ENCODE measurements around the gene DDAH1.
"Not testable (repeated sequence)": the region's sequence is repeated elsewhere in the genome, so short reads cannot be mapped to it uniquely, and the experiment has no call there.

The DDAH1 gene

DNA sequence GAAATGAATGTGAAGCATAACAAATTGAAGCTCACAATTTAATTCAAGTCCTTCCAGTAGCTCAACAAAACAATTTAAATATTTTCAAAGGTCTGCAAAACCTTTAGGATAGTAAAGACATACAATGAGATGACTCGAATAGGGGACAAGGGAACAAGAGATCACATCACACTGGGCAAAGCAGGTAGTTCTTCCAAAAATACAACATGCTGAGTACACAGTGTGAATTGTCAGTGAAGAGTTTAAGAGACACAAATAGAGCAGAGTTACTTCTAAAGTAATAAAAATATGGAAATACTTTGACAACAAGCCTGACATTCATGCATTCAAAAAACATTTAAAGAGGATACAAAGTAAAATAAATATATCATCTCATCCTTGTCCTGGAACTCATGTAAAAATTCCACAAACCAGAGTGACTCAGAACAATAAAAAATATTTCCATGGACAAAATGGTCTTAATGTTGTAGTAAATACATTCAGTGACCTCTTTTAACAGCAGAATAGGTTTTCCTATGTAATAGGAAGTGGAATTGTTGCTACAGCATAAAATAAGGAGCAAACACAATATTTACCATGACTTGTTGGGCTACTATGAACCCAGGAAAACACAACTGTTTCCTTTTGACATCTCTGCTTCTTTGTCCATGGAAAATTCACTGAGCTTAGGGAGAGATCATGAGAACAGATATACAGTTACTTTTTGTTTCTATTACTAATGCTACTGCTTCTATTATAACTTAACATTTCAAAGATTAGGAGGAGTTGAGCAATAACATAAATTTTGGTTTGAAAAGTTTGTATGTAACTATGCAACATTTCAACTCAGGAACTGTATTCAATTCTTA lies 104.9 kb downstream of the DDAH1 start:
- no peak for DNase-seq (ENCODE audit: low read depth, low spot score)

DNA sequence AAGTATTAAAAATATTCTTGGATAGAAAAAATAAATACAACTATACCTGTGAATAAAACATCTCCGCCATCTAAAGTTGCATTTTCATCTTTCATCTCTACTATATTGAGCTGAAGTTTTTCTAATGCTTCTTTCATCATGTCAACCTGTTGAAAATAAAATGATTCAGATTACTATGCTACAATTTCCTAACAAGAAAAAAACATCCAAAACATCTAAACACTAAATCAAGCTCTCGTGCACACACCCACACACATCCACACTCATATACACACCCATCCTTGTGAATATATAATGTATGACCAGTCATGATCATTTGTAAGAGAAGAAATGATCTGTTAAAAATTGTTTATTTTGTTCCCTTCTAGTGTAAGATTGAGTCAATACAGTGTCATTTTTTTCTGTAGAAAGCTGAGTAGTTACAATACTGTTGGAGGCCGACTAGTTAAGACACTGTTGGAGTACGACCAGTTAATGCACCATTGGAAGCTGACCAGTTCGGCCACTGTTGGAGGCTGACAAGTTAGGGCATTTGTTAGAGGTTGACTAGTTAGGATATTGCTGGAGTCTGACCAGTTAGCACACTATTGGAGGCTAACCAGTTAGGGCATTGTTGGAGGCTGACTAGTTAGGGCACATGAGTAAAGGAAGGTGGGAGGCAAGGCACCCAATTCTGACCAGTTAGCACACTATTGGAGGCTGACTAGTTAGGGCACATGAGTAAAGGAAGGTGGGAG lies 106.1 kb downstream of the DDAH1 start:
- DNase-seq (ENCODE audit: low read depth, low spot score): no peak

DNA sequence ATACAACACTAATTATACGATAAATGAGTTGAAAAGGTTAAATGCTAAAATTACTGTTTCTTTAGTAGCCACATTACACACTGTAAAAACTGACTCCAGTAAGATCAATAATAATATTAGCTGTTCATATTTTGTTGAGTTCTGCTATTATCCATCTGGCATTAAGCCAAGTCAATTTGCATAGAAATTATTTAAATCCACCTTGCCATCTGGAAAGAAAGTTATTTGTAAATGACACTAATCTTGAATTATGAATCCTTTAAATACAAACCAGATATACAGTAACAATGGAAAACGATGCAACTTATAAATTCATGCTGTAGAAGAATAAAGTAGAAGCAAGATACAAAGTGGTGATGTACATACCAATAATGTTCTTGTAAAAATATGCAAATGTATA lies 107.1 kb downstream of the DDAH1 start:
- DNase-seq (ENCODE audit: low read depth, low spot score): no peak

DNA sequence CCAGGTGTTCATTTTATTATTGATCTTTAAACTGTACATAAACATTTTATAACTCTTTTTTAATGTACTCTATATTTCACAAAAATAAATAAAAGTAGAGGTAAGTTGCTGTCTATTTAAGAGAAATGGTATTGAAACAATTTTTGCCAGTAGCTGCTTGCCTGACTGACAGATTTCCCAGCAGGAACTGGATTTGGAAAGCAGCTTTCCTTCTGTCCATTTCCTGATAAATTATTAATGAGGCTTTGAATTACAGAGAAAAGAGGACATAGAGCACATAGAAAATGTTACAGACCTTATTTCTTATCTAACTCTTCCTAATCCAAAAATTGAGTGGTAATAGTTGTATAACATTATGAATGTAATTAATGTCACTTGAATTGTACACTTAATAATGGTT lies 108.8 kb downstream of the DDAH1 start:
- no peak for DNase-seq (ENCODE audit: low read depth, low spot score)

DNA sequence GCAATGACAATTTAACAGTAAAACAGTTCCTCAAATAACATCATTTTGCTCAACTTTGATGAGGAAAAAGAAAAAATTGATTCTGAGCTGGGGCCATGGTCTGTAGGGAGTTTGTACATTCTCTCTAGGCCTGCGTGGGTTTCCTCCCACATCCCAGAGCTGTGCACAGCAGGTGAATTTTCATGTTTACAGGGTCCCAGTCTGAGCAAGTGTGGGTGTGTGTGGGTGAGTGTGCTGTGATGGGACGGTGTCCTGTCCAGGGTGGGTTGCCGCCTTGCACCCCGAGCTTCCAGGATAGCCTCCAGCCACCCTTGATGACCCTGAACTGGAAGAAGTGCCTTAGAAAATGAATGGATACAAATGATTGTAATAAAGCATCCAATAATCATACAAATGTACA lies 112.9 kb downstream of the DDAH1 start:
- no peak for DNase-seq (ENCODE audit: low read depth, low spot score)

DNA sequence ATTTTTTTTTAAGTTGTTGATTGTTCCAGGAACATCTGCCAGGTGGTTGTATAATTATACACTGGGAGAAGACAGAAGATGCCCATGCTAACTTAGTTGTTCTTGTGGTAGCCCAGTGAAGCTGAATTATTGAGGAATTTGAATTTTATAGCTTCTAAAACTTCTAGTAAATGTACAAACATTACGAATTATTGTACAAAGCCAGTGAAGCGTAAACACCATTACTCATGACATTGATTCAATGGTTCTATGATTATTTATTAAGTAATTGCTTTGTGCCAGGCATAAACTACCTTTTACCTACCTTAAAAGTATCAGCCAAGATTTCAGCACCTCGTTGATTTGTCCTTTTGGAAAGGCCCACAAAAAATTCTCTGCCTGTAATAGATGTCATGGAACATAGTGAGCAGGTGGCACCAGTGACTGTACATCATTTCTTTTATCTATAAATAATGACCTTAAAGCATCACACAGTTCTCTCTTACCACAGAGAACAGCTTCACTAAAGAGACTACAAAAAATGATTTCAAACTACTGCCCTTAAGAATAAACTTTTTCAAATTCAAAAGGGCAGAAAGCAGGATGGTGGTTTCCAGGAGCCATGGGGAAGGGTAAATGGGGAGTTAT lies 113.6 kb downstream of the DDAH1 start:
- no peak for DNase-seq (ENCODE audit: low read depth, low spot score)

DNA sequence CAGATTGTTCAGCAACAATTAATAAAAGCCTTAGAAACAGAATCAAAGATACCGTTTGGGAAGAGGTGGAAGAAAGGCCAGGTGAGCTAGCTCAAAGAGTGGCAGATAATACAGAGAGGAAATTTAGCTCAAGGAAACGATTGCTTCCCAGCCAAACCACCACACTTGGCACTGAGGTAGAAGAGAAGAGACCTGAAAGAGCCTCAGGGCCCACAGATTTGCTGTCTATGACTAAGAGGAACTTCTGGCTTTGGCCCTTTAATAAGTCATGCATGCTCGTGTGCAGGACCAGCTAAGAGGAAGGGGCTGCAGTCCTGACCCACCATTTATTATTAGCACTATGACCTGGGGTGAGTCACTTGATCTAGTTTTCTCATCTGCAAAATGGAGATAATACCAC lies 115.7 kb downstream of the DDAH1 start:
- DNase-seq (ENCODE audit: low read depth, low spot score): no peak

DNA sequence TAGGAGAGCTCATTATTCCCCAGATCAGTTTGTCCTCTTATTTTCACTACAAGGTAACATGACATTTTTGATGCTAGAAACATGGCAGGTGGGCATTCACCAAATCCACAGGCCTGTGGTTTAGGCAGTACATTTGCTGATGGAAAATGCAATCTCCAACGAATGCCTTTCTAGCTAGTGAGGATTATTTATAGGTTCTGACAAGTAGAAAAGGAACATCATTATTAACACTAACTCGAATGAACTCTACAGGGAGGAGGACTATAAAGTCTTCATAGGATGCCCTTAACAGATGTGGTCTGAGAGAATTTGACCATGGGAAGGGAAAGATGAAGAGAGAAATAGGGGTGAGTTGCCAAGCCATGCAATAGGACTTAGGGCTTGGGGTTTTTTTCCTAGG lies 117.1 kb downstream of the DDAH1 start:
- DNase-seq (ENCODE audit: low read depth, low spot score): no peak

DNA sequence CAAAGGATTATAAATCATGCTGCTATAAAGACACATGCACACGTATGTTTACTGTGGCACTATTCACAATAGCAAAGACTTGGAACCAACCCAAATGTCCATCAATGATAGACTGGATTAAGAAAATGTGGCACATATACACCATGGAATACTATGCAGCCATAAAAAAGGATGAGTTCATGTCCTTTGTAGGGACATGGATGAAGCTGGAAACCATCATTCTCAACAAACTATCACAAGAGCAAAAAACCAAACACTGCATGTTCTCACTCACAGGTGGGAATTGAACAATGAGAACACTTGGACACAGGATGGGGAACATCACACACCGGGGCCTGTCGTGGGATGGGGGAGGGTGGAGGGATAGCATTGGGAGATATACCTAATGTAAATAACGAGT lies 117.7 kb downstream of the DDAH1 start:
- not testable (repeated sequence) for DNase-seq (ENCODE audit: low read depth, low spot score)

DNA sequence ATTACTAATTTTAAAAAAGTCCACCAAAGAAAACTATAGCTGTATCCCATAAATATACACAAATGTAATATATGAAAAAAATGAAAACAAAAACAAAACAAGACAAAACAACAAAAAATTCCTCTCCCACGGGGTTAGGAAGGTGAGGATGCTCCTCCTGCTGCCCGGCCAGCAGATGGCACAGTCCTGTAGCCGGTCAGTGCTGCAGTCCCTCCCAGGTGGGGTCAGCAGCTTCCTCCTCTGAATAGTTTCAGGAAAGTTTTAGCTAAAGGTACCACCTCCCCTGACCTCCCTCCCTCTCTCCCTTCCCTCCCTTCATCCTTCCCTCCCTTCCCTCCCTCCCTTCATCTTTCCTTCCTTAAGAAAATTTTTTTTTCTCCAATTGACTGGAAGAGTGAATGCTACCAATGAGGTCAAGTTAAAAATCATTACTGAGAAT lies 120.7 kb downstream of the DDAH1 start:
- peak; percentile 76 for DNase-seq (ENCODE audit: low read depth, low spot score)

DNA sequence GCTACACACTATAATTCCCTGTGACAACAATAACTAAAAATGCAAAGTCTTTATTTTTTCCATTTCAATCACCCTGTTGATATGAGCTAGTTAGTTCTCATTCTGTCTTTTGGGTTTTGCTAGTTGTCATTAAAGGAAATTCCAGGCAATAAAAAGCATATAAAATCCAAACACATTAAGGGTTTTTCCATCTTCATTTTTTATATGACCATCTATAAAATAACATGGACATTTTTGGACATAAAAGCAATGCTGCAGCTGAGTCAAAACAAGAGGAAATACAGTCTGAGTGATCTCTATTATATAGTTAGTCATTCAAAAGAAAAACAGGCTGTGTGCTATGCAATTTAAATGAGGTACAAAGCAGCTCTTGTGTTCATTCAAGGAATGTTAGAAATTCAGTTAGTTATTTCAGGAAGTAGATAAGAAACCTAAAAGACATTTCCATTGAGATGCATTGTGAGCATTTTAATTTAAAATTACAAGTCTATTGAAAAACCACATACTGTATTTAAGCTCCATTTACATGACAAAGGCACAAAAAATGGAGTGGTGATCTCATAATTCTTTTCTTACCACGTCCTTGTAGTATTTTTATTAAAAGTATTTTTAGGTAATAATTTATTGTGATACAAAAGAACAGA lies 121.2 kb downstream of the DDAH1 start:
- DNase-seq (ENCODE audit: low read depth, low spot score): peak; percentile 33

DNA sequence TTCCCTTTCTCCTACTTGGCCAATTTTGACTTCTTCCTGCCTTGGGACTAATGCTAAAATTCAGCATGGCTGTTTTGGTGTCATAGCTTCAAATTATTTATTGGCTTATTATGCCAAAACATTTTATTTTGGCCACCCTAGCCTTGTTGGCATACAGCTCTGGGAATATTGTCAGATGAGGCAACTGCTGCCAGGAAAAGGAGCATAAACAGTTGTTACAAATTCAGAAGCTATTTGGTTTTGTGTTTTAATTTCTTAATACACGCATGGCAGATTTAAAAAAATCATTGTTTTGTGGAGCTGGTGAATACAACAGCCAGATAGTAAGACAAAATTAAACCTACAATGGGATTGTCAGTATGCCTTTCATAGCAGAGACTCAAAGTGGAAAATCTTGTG lies 121.7 kb downstream of the DDAH1 start:
- no peak for DNase-seq (ENCODE audit: low read depth, low spot score)

DNA sequence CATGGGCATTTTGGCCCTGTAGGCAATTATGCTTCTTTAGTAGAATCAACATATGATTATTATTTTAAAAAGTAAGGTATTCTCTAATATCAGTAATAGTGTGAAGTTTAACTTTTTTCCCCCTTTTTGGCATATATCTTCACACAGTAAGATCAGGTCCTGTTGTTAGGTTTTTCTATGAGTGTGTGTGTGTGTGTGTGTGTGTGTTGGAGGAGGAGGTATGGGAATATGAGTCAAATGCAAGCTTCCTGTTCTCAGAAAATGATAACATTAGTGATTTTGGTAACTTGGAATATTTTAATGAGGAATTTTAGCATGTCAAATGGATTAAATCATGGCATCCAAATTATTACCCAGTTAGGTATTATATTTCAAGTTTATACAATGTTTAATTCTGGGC lies 122.8 kb downstream of the DDAH1 start:
- DNase-seq (ENCODE audit: low read depth, low spot score): no peak

DNA sequence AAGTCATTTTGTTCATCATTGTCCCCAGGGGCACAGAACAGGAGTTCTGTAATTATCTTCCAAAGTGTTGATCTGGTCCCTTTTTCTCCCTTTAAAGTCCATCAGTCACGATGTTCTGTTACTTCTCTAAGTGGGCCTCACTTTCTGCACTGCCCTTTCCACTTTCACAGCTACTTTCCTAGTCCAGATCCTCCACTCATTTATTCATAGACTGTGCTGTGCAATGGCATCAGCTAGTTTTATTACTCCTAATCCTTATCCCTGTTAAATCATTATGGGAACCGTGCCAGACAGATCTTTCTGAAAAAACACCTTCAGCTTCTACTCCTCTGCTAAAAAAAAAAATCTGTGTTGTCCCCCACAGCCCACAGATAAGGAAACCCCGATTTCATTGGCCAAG lies 124.5 kb downstream of the DDAH1 start:
- no peak for DNase-seq (ENCODE audit: low read depth, low spot score)

DNA sequence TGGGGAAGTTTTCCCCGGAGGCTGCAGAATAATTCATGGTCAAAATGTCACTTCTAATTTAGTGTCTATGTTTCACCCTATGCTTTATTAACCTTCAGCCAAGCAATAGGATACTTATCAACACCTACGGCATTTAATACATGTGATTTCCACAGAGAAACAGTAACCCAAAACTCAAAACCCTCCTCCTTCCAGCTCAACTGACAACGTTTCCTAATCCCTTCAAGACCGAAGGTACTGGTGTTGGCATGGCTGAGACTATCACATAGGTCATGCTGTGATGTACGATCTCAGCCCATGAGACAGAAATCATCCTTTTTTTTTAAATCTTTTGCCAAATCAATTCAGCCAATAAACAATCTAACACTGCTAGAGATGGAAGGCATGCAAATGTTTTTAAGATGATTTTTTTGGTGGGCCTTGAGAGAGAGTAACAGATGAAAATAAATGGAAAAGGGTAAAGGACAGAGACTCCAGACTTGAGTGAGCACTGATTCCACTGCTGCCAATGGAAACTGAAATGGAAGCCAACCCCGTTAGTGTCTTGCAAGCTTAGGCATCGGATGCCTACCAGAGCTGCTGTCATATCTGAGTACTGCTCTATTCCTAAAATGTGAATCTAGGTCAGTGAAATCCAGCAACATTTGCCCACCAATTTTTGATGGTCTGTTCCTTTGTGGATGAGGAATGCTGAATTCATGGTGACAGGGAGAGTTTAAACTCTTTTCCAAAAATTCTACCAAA lies 125.1 kb downstream of the DDAH1 start:
- no peak for DNase-seq (ENCODE audit: low read depth, low spot score)

DNA sequence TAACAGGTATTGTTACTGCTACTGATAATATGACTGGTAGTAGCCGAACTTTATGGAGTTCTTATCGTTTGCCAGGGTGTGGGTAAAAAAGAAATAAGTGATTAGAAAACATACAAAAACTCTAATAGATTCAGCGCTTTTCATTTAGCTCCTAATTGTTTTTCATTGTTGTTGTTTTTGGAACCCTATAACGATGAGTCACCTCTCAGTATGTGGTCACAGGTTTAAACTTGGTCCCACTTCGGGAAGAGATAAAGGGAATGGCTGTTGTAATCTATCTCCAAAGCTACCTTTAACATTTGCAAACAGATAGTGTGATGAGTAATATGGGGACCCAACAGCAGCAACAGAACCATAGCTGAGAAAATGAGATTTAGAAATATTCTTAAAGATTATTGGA lies 125.9 kb downstream of the DDAH1 start:
- no peak for DNase-seq (ENCODE audit: low read depth, low spot score)

DNA sequence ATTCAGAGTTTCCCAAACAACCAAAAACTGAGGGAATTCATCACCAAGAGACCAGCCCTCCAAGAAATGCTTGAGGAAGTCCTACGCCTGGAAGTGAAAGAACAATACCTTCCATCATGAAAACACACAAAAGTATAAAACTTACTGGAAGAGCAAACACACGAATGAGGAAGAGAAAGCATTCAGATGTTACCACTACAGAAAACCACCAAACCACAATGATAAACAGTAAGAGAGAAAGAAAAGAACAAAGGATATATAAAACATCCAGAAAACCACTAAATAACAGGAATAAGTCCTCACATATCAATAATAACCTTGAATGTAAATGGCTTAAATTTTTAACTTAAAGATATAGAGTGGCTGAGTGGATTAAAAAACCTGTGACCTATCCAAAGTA lies 130.0 kb downstream of the DDAH1 start:
- DNase-seq (ENCODE audit: low read depth, low spot score): no peak

DNA sequence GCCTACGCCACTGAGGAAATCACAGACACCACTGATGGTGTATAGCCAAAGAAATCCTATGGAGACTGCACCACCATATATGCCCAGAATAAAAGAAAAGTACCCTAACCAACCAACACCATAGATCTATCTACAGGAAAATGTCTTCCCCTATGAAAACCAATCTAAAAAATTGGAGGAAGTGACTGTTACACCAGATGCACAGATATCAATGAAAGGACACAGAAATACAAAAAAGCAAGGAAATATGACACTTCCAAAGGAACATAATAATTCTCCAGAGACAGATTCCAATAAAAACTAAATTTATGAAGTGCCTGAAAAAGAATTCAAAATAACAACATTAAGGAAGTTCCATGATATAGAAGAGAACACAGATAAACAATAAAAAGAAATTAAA lies 131.8 kb downstream of the DDAH1 start:
- DNase-seq (ENCODE audit: low read depth, low spot score): no peak

DNA sequence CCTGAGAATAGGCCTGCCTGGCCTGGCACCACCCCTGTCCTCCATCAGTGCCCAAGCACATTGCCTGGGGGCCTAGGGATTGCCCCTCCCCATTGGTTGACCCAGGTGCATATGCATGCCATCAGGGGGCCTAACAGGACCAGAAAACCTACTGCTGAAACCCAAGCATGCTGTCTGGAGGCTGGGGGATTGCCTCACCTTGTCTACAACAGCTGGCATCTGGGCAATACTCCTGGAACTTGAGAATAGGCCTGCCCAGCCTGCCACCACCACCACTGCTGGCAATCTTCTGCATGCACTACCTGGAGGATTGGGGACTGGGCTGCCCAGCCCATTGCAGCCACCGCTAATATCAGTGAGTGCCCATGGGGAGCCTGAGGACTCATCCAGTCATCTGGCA lies 132.4 kb downstream of the DDAH1 start:
- DNase-seq (ENCODE audit: low read depth, low spot score): no peak

DNA sequence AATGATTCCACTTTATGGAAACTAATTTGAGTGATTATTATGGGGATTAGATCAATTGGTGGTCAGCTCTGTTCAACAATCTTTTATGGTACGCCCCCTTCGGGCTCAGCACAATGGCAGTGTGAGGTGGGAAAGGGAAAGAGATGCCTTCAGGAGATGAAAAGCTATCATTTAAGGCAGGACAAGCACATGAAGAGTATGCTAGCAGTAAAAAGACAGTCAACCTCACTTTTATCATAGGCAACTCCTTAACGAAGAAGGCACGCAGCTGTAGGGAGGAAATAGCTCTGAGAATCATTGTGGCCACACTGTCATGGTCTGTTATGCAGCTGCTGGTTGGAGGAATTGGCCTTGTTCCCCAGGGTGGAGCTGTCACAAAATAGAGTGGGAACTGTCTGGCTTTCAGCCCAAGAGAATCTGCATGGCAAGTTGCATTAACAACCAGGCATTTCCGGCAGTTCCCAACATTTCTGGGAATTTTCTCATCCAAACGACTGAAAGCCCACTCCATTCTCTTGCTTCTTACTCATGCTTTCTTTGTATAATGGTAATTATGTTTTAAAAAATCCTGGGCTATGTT lies 134.2 kb downstream of the DDAH1 start:
- DNase-seq (ENCODE audit: low read depth, low spot score): no peak

DNA sequence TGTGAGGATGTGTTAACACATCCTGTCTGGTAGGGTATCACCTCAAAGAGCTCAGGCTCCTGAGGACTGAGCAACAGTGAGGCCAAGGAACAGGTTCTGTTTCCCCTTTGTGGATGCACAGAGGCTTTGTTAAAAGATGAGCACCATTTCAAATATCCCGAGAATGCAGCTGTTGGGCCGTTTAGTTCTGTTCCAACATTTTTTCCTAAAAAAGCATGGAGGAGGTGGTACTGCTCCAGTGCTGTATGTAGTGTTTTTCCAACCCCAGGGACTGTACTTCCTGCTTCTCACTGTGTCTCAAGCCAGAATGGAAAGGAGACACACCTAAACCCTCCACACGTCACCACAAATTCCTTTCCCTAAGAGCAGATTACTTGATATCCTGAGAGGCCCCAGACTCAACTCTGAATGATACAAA lies 134.7 kb downstream of the DDAH1 start:
- DNase-seq (ENCODE audit: low read depth, low spot score): no peak

Measured in iPS DF 19.7 (cell line).